DMS 273 (cell line): ENCODE results near the gene EEIG1.
A peak's percentile ranks its signal among the peaks of the same experiment; 100 is the strongest.

ENCODE experiments used
- DNase-seq: peaks from one replicate; lab custom pipeline; 2025; ENCODE audit not compliant: unreplicated experiment; lab: John Stamatoyannopoulos, UW

EEIG1 gene

GRCh38 chr9:128001779-128002298, 21.1 kb upstream of the EEIG1 start:
- DNase-seq = no peak

DNA sequence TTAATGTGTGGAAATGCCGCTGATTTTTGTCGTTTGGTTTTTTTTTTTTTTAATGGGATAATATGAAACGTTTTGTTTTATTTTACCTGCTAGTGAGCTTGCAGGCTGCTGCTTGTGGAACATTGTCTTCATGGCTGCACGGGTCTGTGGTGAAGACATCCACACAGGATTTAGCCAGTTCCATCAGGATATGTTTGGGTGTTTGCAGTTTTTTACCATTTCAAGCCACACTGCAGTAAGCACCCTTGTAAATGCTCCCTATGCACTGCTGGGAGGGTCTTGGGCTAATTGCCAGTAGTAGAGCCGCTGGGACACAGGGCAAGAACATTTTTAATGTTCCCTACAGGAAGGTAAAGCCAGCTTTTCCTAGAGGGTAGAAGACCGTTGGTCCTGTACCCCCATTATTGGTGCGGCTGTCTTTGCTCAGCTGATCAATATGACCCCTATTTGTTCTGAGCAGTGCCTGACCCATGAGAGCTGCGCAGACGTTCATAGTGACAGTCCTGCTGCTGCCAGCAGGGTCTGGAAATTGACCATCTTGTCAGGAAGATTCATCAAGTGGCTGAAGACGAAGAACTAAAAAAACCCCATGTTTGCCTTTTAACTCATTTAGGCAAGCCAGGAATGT, 20.5 kb upstream of the EEIG1 start:
- no peak for DNase-seq

DNA sequence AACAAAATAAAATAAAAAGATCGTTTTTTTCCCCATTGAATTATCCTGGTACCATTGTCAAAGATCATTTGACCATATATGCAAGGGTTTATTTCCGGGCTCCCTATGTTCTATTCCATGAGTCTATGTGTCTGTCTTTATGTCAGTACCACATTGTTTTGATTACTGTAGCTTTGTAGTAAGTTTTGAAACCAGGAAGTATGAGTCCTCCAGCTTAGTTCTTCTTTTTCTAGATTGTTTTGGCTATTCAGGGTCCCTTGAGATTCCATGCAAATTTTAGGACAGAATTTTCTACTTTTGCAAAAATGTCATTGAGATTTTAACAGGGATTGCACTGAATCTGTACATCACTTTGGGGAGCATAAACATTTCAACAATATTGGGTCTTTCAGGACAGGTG, 18.7 kb upstream of the EEIG1 start:
- no peak for DNase-seq

GRCh38 chr9:127993721-127994120, 12.9 kb upstream of the EEIG1 start:
- DNase-seq = no peak

GRCh38 chr9:127991757-127992274, 11.0 kb upstream of the EEIG1 start:
- no peak for DNase-seq

- no peak for DNase-seq
Measured at GRCh38 chr9:127991017-127991756, 10.4 kb upstream of the EEIG1 start.

DNA sequence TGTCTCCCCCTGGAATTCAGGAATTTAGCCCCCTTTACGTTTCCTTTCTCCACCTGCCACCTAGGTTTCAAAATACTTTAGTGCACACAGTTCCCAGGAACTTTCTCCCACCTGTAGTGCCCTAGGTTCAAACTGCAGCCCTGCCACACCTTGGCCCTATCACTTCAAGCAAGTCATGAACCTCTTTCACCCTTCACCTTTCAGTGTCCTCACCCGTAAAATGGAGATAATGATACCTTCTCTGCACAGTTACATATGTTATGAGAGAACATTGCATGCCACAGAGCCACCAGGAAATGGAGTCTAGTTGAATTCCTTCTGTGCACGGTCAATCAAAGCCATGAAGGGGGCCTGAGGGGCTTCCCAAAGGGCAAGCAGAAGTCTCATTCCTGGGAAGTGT, 9.8 kb upstream of the EEIG1 start:
- no peak for DNase-seq

DNA sequence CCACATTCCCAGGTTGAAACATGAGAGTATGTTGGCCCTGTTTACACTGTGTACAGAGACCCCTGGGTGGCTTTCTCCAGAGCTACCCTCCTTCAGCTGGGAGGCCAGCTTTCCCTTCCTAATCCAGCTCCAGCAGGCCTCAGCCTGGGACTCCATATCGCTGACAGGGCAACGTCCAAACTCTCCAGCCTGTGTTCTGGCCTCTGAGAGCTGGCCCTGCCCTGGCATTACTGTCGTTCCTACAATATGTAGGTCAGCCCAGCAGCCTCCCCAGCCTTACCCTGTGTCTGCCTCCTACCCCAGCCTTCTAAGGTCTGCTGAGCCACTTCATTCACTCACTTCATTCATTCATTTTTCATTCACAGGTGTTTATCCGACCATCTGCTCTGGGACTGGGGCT, 8.3 kb upstream of the EEIG1 start:
- no peak for DNase-seq

DNA sequence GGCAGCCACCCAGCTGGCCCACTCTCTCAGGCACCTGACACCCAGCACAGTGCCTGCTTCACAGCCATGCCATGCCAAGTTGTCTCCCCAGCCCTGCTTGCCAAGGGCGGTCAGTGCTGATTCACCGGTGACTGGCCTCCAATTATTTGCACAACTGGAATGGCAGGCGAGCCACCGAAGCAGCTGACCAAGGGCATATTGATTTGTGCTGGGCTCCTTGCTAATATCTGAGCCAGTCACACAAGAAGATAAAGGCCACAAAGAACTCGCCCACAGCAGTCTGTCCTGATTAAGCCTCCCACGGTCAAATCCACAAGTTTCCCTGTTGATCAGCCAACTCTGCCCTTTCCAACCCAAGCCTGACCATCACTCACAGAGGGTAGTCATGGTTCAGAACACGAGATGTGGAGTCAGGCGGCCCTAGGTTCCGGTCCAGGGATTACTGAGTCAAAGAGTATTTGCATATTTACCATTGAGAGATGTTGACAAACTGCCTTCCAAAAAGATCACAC, 6.4 kb upstream of the EEIG1 start:
- DNase-seq = no peak

DNA sequence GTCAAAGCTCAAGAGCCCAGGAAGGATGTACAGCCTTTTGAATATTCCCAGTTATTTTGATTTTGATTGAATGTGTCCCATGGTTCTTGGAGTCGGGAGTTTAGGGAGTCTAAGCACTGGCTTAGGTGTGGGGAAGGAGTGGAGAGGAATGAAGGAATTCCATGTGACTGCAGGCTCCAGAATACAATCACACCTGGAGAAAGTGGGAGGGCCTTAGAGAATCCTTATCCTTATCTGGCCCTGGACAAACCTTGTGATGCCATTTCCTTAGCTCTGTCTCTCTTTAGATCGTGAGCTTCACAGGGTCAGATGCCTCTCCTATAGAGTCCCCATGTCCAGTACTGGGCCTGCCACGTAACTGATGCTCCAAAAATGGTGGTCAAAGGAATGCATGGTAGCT, 4.2 kb upstream of the EEIG1 start:
- no peak for DNase-seq

- DNase-seq = peak; percentile 56
Measured at GRCh38 chr9:127983847-127984289, 3.1 kb upstream of the EEIG1 start.

DNA sequence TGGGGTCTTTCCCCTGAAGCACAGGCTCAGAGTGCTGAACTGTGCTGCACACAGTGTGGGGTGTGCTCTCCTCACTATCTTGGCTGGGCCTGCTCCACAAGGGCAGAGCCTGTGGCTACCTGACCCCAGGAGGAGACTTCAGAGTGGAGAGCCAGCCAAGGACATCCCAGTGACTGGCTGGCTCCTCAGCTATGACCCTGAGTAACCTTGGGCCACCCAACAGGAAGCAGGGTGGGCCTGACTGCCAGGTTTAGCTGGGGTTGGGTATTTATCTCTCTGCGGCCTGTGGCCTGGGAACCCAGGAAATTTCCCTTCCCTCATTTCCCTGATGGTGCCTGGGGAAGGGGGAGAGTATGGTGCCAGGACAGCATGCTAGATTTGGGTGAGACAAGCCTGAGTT, 2.1 kb upstream of the EEIG1 start:
- no peak for DNase-seq

GRCh38 chr9:127981559-127982121, 851 bp upstream of the EEIG1 start:
- no peak for DNase-seq

DNA sequence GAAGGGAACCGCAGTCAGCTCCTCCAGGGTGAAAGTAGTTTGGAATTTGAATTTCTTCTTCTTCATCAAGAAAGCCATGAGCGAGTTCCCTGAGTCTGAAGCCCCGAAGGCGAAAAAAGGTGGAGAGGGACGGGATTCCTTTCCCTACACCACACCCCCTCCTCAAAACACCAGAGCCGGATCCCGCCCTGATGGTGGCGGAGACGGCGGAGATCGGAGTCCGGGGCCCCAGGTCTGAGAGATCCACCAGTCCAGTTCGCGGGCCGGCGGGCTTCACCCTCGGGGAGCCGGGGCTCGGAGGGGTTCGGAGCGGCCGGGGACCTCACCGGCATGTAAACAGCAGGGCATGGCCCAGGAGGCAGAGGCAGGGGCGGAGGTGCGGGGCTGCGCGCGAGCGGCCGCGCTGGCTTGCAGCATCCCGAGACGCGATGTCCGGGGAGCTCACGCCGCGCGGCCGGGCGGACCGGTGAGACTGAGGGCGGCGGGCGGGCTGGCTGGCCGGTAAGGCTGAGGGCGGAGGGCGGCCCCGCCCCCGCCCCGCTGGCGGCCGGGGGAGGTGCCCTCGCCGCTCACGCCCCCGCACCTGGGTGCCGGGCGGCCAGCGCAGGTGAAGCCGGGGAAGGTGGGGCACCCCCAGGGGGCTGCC, 606 bp downstream of the EEIG1 start:
- peak; percentile 68 for DNase-seq

GRCh38 chr9:127979333-127980059, 1.3 kb downstream of the EEIG1 start:
- peak; percentile 73 for DNase-seq

DNA sequence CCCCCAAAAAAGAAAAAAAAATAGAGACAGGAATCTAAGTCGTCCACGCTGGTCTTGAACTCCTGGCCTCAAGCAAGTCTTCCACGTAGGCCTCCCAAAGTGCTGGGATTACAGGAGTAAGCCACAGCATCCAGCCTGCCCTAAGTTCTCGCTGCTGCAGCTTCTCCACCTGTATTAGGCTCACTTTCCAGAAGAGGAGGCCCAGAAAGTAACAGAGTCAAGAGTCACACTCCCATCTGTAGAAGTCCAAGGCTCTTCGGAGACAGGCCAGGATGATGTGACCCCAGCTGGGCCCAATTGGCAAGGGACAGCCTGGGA, 1.8 kb downstream of the EEIG1 start:
- no peak for DNase-seq

DNA sequence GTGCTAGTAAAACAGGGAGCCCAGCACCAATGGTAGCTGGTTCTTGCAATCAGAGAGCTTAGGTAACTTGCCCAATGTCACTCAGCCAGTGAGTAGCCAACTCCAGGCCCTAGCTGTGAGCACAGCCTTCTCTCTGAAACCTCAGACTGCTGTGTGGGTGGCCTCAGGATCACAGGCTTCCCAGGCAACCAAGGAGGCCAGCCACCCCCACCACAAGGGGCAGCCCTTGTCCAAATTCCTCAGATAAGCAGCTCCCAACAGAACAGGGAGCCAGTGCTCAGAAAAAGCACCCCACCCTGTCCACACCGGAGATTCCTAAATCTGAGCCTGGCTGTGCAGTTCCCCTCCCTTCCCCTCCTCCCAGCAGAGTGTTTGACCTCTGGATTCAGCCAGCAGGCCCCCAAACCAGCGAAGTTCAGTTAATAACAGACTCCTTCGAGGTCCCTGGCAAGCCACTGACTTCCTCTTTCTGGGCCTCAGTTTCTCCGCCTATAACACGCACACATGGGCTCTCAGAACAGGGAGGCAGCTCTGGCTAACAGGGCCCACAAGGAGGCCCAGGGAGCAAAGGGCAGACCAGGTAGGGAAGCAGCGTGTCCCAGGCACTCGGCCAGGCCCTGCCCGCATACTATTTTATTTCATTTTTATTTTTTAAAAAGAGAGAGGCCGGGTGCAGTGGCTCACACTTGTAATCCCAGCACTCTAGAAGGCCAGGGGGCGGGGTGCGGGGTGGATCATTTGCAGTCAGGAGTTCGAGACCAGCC, 2.7 kb downstream of the EEIG1 start:
- peak; percentile 45 for DNase-seq

GRCh38 chr9:127977009-127977883, 3.5 kb downstream of the EEIG1 start:
- no peak for DNase-seq

DNA sequence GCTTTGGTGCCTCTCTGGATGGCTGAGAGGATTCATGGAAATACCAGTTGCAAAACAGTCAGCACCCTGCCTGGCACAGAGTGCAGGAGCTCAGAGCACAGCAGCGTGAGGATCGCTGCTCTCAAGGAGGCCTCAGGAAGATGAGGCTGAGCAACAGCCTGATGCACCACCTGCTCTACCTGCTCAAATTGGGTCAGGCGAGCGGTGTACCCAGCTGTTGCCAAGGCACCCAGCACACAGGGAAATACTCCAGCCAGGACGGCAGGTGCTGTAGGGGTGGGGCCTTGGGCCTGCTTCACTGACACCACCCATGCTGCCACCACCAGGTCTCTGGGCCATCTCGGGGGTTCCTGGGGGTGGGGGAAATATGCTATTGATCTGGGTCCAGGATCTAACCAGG, 4.3 kb downstream of the EEIG1 start:
- peak; percentile 30 for DNase-seq
